Spleen (tissue), 11 donors: ENCODE data around the gene MED10. TPM values are rescaled to one million over a fixed set of nuclear protein-coding genes. Genes with fewer than 3 reads are reported as not detected.

ENCODE experiments used
- DNase-seq: peaks from one replicate; pipeline ENCODE4 v3.0.0-alpha.2; 2020
- H3K27ac ChIP-seq, 8 donors: fragments of 200-600 bp; sonication (generic) in 7 of 8; 1 replicate in 4 of 8; 2 replicates in 4 of 8; pipeline versions ENCODE4 v1.5.0 to v1.8.0; 2016 to 2021; ENCODE audit warnings: inconsistent platforms in 4 of 8, mild to moderate bottlenecking in 4 of 8, moderate library complexity in 1 of 8
- H3K27me3 ChIP-seq, 7 donors: fragments of 200-600 bp; sonication (generic) in 6 of 7; replicated peaks in 1 of 7; 1 replicate in 4 of 7; 2 replicates in 3 of 7; pipeline versions ENCODE4 v1.5.0 to v1.8.0; 2016 to 2021; ENCODE audit warnings: inconsistent platforms in 3 of 7, mild to moderate bottlenecking in 1 of 7
- H3K36me3 ChIP-seq, 6 donors: fragments of 200-600 bp; sonication (generic) in 5 of 6; 1 replicate in 4 of 6; 2 replicates in 2 of 6; pipeline versions ENCODE4 v1.5.0 to v1.8.0; 2016 to 2021; ENCODE audit warnings: inconsistent platforms in 2 of 6
- H3K4me1 ChIP-seq, 6 donors: fragments of 200-600 bp; sonication (generic) in 5 of 6; 1 replicate in 3 of 6; 2 replicates in 3 of 6; pipeline versions ENCODE4 v1.5.0 to v1.8.0; 2016 to 2021; ENCODE audit warnings: inconsistent platforms in 3 of 6
- H3K4me3 ChIP-seq, 8 donors: fragments of 200-600 bp; sonication (generic) in 7 of 8; 1 replicate in 4 of 8; 2 replicates in 4 of 8; pipeline versions ENCODE4 v1.5.0 to v1.8.0; 2016 to 2021; ENCODE audit warnings: inconsistent platforms in 4 of 8, mild to moderate bottlenecking in 4 of 8, moderate library complexity in 2 of 8
- H3K9me3 ChIP-seq, 8 donors: fragments of 200-600 bp; sonication (generic) in 7 of 8; 1 replicate in 4 of 8; 2 replicates in 4 of 8; pipeline versions ENCODE4 v1.5.0 to v1.8.0; 2016 to 2021; ENCODE audit warnings: inconsistent platforms in 4 of 8
- POLR2A ChIP-seq, 3 donors: fragments of 450-650 bp; IDR thresholded peaks; one replicate each; pipeline ENCODE4 v1.5.1; 2017; ENCODE audit warnings: antibody characterized with exemption in 3 of 3, mild to moderate bottlenecking in 1 of 3
- POLR2AphosphoS5 ChIP-seq, 3 donors: sonication (generic); formaldehyde crosslinking; IDR thresholded peaks; one replicate each; pipeline ENCODE4 v1.5.1; 2017; ENCODE audit warnings: antibody characterized with exemption in 3 of 3
- WGBS, 5 donors: extraction: QIAGEN DNeasy Blood & Tissue Kit in 3 of 5; methylation state at CpG; one replicate each; pipeline versions ENCODE4 v1.1.5 to v1.1.7; 2013 to 2018; 5-methylcytosine and 5-hydroxymethylcytosine counted together
- intact Hi-C: fragments of 100-400 bp; cut with DNase I; formaldehyde crosslinking; loops from one replicate; pipeline ENCODE4 v1.15.0; 2023; ENCODE audit warnings: low total_unique reads
- polyA plus RNA-seq, 3 donors: library from polyadenylated mRNA; stranded (reverse); fragments of 200-250 nt; gene quantifications; one replicate each; pipeline ENCODE4 v1.2.1, GENCODE V29; 2013
- total RNA-seq, 7 donors: library from RNA; depleted of rRNA in 3 of 7; stranded (reverse); fragments of >200 nt in 3 of 7; fragmentation: NEBNext Ultra II Directional in 4 of 7; extraction: Animal tissue kit (Norgen Biotek cat#: 25700) in 4 of 7; gene quantifications; one replicate each; pipeline versions ENCODE4 v1.1.0 to v1.2.1, GENCODE V29; 2016 to 2021
- TF ChIP-seq, protein P1 (sequence below), 11 experiments: fragments of 200-600 bp in 7 of 11; fragments of 450-650 bp in 4 of 11; sonication (generic) in 4 of 11; IDR thresholded peaks in 8 of 11; conservative IDR thresholded peaks in 3 of 11; 1 replicate in 7 of 11; 2 replicates in 4 of 11; pipeline versions ENCODE4 v1.4.0 to v1.8.0; 2016 to 2021; ENCODE audit warnings: antibody characterized with exemption in 11 of 11, inconsistent platforms in 4 of 11, mild to moderate bottlenecking in 1 of 11
- donor health status: healthy with polysubstance abuse.
- donor health status: DM: no; HTN: no; CAD: no; lungs with moderate emphysema.
- donor health status: DM: no; HTN: no; CAD: no.
- donor health status: Bipolar disorder and iron deficiency.
- donor health status: healthy.
- donor health status: DM: no; HTN: no; CAD: no.
- donor health status: DM: yes; HTN: yes; CAD: no.

MED10 gene
- total and polyA plus RNA-seq, 10 donors, result 31.9 to 50.4 (median 43.6) TPM

DNA sequence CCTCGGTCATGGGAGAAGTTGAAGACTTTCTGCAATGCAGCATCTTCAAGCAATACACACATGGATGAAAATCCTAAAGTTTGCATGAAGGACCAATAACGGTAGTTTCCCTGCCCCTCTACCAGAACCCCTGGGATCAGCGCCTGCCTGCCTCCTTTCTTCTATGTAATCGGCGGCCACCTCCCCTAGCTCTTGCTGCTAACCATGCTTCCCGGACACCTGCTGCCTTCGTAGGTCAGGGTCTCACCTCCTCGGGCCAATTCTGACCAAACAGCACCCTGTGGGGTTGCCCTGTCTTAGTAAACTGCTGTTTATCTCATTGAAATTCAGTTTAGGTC, 388 bp upstream of the MED10 start:
- Histone ChIP-seq H3K27me3 (peaks cover 0 to 7% (median 0%) of the 10 kb centered on the region in 7 donors), H3K4me3 (peak overlapping the region; percentile 94 to 100 (median 98)), H3K27ac (peak overlapping the region in 6 of 8 donors; percentile 27 to 94 (median 90)), H3K9me3 (no peaks in the 10 kb centered on the region), H3K36me3 (peaks cover 0 to 35% (median 28%) of the 10 kb centered on the region in 6 donors), H3K4me1 (peaks cover 16 to 48% (median 31%) of the 10 kb centered on the region in 6 donors)
- intact Hi-C loops, result loop anchor here (10.0 kb wide), 1 partner anchor 366 kb away; no protein-coding TSS in a partner anchor
- TF ChIP-seq POLR2AphosphoS5 (IDR thresholded peaks at IDR 0.05), result no peak
- no peak for TF ChIP-seq POLR2A (IDR thresholded peaks at IDR 0.05)
- TF ChIP-seq, protein P1, sequence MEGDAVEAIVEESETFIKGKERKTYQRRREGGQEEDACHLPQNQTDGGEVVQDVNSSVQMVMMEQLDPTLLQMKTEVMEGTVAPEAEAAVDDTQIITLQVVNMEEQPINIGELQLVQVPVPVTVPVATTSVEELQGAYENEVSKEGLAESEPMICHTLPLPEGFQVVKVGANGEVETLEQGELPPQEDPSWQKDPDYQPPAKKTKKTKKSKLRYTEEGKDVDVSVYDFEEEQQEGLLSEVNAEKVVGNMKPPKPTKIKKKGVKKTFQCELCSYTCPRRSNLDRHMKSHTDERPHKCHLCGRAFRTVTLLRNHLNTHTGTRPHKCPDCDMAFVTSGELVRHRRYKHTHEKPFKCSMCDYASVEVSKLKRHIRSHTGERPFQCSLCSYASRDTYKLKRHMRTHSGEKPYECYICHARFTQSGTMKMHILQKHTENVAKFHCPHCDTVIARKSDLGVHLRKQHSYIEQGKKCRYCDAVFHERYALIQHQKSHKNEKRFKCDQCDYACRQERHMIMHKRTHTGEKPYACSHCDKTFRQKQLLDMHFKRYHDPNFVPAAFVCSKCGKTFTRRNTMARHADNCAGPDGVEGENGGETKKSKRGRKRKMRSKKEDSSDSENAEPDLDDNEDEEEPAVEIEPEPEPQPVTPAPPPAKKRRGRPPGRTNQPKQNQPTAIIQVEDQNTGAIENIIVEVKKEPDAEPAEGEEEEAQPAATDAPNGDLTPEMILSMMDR (IDR thresholded peaks at IDR 0.05 in 8 of 11, conservative IDR thresholded peaks at IDR 0.05 in 3 of 11), result no peak
- no peak for DNase-seq
- 6 to 11% (median 8%) methylated on average over 8 of the region's 8 CpGs for WGBS, 5 donors

DNA sequence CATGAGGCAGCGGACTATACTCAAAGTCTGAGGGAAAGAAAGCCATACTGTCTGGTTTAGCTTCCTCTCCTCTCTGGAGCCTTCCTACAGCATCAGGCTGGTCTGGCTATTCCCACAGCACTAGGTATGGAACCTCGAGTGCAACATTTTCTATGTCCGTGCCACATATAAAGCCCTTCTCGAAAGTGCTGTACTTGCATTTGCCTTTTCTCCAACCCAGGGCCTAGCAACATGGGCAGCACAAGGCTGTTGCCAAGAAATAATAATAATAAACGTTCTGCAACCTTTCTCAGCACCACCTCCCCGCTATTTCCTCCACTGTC, 804 bp downstream of the MED10 start:
- no peak for TF ChIP-seq POLR2AphosphoS5 (IDR thresholded peaks at IDR 0.05)
- TF ChIP-seq, protein P1 (IDR thresholded peaks at IDR 0.05 in 8 of 11, conservative IDR thresholded peaks at IDR 0.05 in 3 of 11), result no peak
- no peak for TF ChIP-seq POLR2A (IDR thresholded peaks at IDR 0.05)

DNA sequence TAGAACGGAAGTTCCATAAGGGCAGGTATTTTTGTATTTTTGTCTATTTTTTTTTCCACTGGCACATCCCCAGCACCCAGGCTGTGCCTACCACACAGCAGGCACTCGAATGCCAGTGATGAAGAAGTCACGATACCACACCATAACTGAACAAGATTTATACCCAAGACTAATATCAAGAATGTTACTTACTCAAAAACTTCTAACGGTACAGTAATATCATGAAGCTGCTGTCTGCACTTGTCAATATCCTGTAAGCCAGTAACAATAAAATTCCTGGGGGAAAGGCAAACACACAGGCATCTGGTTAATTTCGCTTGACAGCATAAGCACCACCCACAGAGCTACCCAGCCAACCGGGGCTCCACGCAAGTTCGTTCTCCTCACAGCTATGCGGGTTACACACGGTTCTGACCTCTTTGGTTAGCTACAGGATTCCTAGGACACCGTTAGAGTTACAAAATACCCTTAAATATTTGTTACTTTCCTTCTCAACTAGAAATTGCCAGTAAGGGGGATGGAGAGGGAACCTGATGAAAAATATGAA, 1.3 kb downstream of the MED10 start:
- Histone ChIP-seq H3K36me3 (peaks cover 0 to 51% (median 45%) of the 10 kb centered on the region in 6 donors), H3K27me3 (no peaks in the 10 kb centered on the region), H3K4me1 (peaks cover 17 to 53% (median 31%) of the 10 kb centered on the region in 6 donors), H3K27ac (peak overlapping the region in 5 of 8 donors; percentile 79 to 94 (median 90)), H3K9me3 (no peaks in the 10 kb centered on the region), H3K4me3 (peak overlapping the region; percentile 94 to 100 (median 98))
- 60 to 84% (median 72%) methylated on average over 11 of the region's 11 CpGs for WGBS, 5 donors
- intact Hi-C loops, result loop anchor here (10.0 kb wide), 1 partner anchor 368 kb away; no protein-coding TSS in a partner anchor
- TF ChIP-seq POLR2A (IDR thresholded peaks at IDR 0.05), result no peak
- TF ChIP-seq POLR2AphosphoS5 (IDR thresholded peaks at IDR 0.05), result no peak
- no peak for DNase-seq

More for the DNA sequence above, 804 bp downstream of the MED10 start:
- Histone ChIP-seq H3K4me3 (peak overlapping the region; percentile 94 to 100 (median 98)), H3K4me1 (peaks cover 17 to 53% (median 31%) of the 10 kb centered on the region in 6 donors), H3K9me3 (no peaks in the 10 kb centered on the region), H3K27ac (peak overlapping the region in 7 of 8 donors; percentile 79 to 94 (median 90)), H3K36me3 (peaks cover 0 to 46% (median 40%) of the 10 kb centered on the region in 6 donors), H3K27me3 (no peaks in the 10 kb centered on the region)
- intact Hi-C loops, result loop anchor here (10.0 kb wide), 1 partner anchor 367 kb away; no protein-coding TSS in a partner anchor
- no peak for DNase-seq
- WGBS, 5 donors, result 32 to 50% (median 37%) methylated on average over 6 of the region's 6 CpGs

DNA sequence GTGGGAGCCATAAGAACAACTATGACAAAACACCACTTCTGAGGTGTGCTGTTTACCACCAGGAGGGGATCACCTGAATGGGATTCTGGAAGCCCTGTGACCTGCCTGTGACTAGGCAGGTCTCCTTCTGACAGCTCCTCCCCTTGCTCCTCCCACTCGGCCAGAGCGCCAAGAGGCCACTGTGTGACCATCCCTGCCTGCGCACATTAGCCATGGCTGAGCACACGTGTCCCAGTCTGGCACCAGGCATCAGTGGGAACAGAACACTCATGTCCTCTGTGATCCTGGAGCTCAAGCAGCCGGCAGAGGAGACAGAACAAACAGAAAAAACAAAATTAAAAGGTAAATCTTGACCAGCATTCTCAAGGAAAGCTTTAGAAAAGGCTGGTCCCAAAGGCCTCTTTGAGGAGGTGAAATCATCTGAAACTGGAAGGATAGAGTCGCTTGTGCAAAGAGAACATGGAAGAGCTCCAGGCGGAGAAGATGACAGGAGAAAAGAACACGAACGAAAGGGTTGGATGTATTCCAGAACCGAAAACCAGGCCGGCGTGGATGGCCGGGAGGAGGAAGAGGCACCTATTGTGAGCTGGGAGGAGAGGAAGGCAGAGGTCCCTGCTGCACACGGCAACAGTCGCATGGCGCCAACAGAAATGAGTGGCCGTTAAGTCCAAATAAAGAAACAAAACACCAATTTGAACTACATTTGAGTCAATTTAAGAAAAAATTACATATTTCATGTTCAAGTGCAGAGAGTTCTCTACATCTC, 5.1 kb downstream of the MED10 start:
- Histone ChIP-seq H3K27me3 (no peaks in the 10 kb centered on the region), H3K4me1 (peaks cover 17 to 46% (median 24%) of the 10 kb centered on the region in 6 donors), H3K36me3 (peaks cover 6 to 89% (median 83%) of the 10 kb centered on the region in 6 donors), H3K27ac (peak overlapping the region in 3 of 8 donors; percentile 0 to 65 (median 38)), H3K9me3 (no peaks in the 10 kb centered on the region), H3K4me3 (no peak overlapping the region)
- 91 to 97% (median 94%) methylated on average over 17 of the region's 17 CpGs for WGBS, 5 donors
- no peak for DNase-seq
- TF ChIP-seq, protein P1 (IDR thresholded peaks at IDR 0.05 in 8 of 11, conservative IDR thresholded peaks at IDR 0.05 in 3 of 11), result no peak
- TF ChIP-seq POLR2AphosphoS5 (IDR thresholded peaks at IDR 0.05), result no peak
- TF ChIP-seq POLR2A (IDR thresholded peaks at IDR 0.05), result no peak
- intact Hi-C loops, result loop anchor here (10.0 kb wide), 1 partner anchor 372 kb away; no protein-coding TSS in a partner anchor
